ENCODE measurements around the gene UBAC1. TPM values are rescaled to one million over a fixed set of nuclear protein-coding genes. Genes with fewer than 3 reads are reported as not detected.

The UBAC1 gene
- total RNA-seq, 2 donors from 2014 or later: 47.9 to 48.4 TPM

DNA sequence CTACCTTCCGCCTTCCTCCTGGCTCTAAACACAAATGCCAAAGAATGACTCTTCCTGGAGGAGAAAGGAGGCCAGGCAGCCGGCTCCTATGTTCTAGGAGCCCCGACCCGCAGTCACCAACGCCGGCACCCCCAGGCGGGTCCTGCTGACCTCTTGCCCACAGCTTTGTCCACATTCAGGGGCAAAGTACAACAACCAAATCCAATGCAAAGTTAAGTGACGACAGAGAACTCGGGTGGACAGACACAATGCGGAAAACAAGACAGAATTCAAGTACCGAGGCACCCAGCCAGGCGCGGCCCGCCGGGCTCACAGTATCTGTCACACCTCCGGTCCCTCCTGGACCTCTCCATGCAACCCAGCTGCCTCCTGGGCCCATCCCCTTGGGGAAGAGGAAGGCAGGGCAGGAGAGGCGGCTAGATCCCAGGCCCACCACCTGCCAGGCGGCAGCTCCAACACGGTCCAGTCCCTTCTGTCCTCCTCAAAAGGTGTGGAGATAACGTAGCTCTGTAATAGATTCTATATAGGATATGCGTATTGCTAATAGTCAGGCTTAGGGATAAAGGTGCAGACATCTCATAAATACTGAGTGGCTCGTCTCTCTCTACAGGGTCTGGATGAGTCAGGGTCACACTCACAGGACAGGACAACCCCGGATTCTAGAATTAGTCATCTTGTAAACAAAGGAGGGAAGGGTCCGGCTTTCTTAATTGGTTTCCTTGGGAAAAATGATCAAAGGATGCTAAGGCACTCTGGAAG is 46.9 kb upstream of the UBAC1 start:
- H3K4me1 Mint-ChIP-seq: peaks cover 12% of the 10 kb centered on the region
- peaks cover 2% of the 10 kb centered on the region for H3K36me3 Mint-ChIP-seq (ENCODE audit: low read depth)
- TF ChIP-seq, protein P1, sequence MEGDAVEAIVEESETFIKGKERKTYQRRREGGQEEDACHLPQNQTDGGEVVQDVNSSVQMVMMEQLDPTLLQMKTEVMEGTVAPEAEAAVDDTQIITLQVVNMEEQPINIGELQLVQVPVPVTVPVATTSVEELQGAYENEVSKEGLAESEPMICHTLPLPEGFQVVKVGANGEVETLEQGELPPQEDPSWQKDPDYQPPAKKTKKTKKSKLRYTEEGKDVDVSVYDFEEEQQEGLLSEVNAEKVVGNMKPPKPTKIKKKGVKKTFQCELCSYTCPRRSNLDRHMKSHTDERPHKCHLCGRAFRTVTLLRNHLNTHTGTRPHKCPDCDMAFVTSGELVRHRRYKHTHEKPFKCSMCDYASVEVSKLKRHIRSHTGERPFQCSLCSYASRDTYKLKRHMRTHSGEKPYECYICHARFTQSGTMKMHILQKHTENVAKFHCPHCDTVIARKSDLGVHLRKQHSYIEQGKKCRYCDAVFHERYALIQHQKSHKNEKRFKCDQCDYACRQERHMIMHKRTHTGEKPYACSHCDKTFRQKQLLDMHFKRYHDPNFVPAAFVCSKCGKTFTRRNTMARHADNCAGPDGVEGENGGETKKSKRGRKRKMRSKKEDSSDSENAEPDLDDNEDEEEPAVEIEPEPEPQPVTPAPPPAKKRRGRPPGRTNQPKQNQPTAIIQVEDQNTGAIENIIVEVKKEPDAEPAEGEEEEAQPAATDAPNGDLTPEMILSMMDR (conservative IDR thresholded peaks at IDR 0.05): no peak
- H3K27me3 Mint-ChIP-seq (ENCODE audit: insufficient read depth): no peaks in the 10 kb centered on the region
- H3K4me3 Mint-ChIP-seq: no peak overlapping the region
- H3K36me3 ChIP-seq (ENCODE audit: control insufficient read depth, insufficient read depth, low read length): no peaks in the 10 kb centered on the region
- no peak overlapping the region for H3K9ac ChIP-seq (ENCODE audit: extremely low read depth, low read length, poor library complexity, severe bottlenecking)
- WGBS, 2 experiments (ENCODE audit: insufficient coverage in 1 of 2, insufficient read length in 1 of 2): 75 to 82% methylated on average over 19 to 24 of the region's 24 CpGs
- peaks cover 3% of the 10 kb centered on the region for H3K4me1 ChIP-seq (ENCODE audit: control insufficient read depth, insufficient read depth, low read length)
- DNase-seq: no peak
- no peak overlapping the region for H3K4me3 ChIP-seq (ENCODE audit: low read length)
- peak overlapping the region; percentile 86 for H3K27ac ChIP-seq (ENCODE audit: low read depth, low read length)
- no peaks in the 10 kb centered on the region for H3K9me3 ChIP-seq (ENCODE audit: control insufficient read depth, low read length)
- H3K27me3 ChIP-seq (ENCODE audit: control insufficient read depth, insufficient read depth, low read length, poor library complexity, severe bottlenecking): no peaks in the 10 kb centered on the region
- H3K27ac Mint-ChIP-seq: peak overlapping the region; percentile 29
- no peaks in the 10 kb centered on the region for H3K9me3 Mint-ChIP-seq

DNA sequence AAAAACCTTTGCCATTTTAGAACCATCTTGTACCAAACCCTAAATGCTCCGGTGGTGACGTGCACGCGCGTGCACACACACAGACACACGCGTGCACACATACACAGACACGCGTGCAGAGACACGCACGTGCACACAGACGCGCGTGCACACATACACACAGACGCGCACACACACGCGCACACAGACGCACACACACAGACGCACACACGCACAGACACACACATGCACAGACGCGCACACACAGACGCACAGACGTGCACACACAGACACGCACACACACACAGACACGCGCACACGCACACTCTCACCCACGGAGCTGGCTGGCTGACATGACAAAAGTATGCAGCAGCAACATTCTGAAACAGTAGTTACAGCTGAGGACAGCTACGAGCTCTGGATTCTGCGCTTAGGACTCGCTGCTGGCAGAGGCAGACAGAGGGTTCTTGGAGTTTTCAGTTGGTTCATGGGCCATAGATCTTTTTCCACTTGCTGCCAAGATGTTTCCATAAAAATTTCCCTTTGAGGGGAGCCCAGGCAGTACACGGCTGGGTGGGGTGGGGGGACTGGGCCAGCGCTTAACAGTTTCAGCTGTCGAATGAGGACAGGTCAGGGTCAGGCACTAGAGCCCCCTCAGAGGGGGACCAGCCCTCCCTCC is 46.2 kb upstream of the UBAC1 start:
- Histone ChIP-seq H3K4me3 (ENCODE audit: low read length) (no peak overlapping the region), H3K9ac (ENCODE audit: extremely low read depth, low read length, poor library complexity, severe bottlenecking) (no peak overlapping the region)

DNA sequence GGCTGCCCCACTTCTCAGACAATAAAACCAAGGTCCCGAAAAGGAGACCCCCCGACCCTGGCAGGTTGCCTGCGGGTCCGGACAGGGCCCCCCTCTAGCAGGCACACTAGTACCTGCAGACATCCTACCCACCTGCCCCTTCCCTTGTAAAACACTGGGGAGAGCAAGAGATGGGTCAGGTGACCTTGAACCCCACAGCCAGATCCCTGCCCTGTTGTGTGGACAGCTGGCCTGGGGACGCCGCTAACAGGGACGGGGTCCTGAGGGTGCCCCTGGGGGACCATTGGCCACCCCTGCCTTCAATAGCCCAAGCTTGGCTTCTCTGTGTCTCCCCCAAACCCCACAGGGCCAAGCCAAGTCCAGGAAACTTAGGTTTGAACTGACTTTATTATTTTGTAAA is 45.0 kb upstream of the UBAC1 start:
- H3K4me3 Mint-ChIP-seq: no peak overlapping the region
- H3K9me3 Mint-ChIP-seq: no peaks in the 10 kb centered on the region
- TF ChIP-seq, protein P1 (conservative IDR thresholded peaks at IDR 0.05): no peak
- H3K36me3 Mint-ChIP-seq (ENCODE audit: low read depth): peaks cover under 1% of the 10 kb centered on the region
- no peak for DNase-seq
- Histone ChIP-seq H3K27me3 (ENCODE audit: control insufficient read depth, insufficient read depth, low read length, poor library complexity, severe bottlenecking) (no peaks in the 10 kb centered on the region), H3K27ac (ENCODE audit: low read depth, low read length) (peak overlapping the region; percentile 44), H3K4me3 (ENCODE audit: low read length) (no peak overlapping the region), H3K4me1 (ENCODE audit: control insufficient read depth, insufficient read depth, low read length) (peaks cover 3% of the 10 kb centered on the region), H3K9me3 (ENCODE audit: control insufficient read depth, low read length) (no peaks in the 10 kb centered on the region), H3K9ac (ENCODE audit: extremely low read depth, low read length, poor library complexity, severe bottlenecking) (no peak overlapping the region), H3K36me3 (ENCODE audit: control insufficient read depth, insufficient read depth, low read length) (no peaks in the 10 kb centered on the region)
- WGBS, 2 experiments (ENCODE audit: insufficient coverage in 1 of 2, insufficient read length in 1 of 2): 94% methylated on average over 7 of the region's 7 CpGs; no CpG with 5 or more reads in 1 of the 2 experiments
- H3K27me3 Mint-ChIP-seq (ENCODE audit: insufficient read depth): no peaks in the 10 kb centered on the region
- H3K4me1 Mint-ChIP-seq: peaks cover 10% of the 10 kb centered on the region
- H3K27ac Mint-ChIP-seq: no peak overlapping the region

More for the DNA sequence above, 46.2 kb upstream of the UBAC1 start:
- no peaks in the 10 kb centered on the region for H3K36me3 ChIP-seq (ENCODE audit: control insufficient read depth, insufficient read depth, low read length)
- Mint-ChIP-seq H3K4me3 (no peak overlapping the region), H3K36me3 (ENCODE audit: low read depth) (peaks cover 2% of the 10 kb centered on the region), H3K9me3 (no peaks in the 10 kb centered on the region), H3K27me3 (ENCODE audit: insufficient read depth) (no peaks in the 10 kb centered on the region), H3K4me1 (peaks cover 12% of the 10 kb centered on the region), H3K27ac (no peak overlapping the region)
- TF ChIP-seq, protein P1 (conservative IDR thresholded peaks at IDR 0.05): no peak
- H3K27ac ChIP-seq (ENCODE audit: low read depth, low read length): peak overlapping the region; percentile 86
- 92 to 94% methylated on average over 29 to 36 of the region's 36 CpGs for WGBS, 2 experiments (ENCODE audit: insufficient coverage in 1 of 2, insufficient read length in 1 of 2)
- peaks cover 3% of the 10 kb centered on the region for H3K4me1 ChIP-seq (ENCODE audit: control insufficient read depth, insufficient read depth, low read length)
- no peaks in the 10 kb centered on the region for H3K27me3 ChIP-seq (ENCODE audit: control insufficient read depth, insufficient read depth, low read length, poor library complexity, severe bottlenecking)
- no peak for DNase-seq
- no peaks in the 10 kb centered on the region for H3K9me3 ChIP-seq (ENCODE audit: control insufficient read depth, low read length)

Data from endodermal cell (in vitro differentiated cells).